ENCODE data around the gene P2RX5. TPM values are rescaled to one million over a fixed set of nuclear protein-coding genes. Genes with fewer than 3 reads are reported as not detected.
A peak's percentile ranks its signal among the peaks of the same experiment; 100 is the strongest.
"Not testable (repeated sequence)": the region's sequence is repeated elsewhere in the genome, so short reads cannot be mapped to it uniquely, and the experiment has no call there.

The P2RX5 gene, protein sequence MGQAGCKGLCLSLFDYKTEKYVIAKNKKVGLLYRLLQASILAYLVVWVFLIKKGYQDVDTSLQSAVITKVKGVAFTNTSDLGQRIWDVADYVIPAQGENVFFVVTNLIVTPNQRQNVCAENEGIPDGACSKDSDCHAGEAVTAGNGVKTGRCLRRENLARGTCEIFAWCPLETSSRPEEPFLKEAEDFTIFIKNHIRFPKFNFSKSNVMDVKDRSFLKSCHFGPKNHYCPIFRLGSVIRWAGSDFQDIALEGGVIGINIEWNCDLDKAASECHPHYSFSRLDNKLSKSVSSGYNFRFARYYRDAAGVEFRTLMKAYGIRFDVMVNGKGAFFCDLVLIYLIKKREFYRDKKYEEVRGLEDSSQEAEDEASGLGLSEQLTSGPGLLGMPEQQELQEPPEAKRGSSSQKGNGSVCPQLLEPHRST
- 26.3 TPM for polyA plus RNA-seq (ENCODE audit: insufficient read length)

DNA sequence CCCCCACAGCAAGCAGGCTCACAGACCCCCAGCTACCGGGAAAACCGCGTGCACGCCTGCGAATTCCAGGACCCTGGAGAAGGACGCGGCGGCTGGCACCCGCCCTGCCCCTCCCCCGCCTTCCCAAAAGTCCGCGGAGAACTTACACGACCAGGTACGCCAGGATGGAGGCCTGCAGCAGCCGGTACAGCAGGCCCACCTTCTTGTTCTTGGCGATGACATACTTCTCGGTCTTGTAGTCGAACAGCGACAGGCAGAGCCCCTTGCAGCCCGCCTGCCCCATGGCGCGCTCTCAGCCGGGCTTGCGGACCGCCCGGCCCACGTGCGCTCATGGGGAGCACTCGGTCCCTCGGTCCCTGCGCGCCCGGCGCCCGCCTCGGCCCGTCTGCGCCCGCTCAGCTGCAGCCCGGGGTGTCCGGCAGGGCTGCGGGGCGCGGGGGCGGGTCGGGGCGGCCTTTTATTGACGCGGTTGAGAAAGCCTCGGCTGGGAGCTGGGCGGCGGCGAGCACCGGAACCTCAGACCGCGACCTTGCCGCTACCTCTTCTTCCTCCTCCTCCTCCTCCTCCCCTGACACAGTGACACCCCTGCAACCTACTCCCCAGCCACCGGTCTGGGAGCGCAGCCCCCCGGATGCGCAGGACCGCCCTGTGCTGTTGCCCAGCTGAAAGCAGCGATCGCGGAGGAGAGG is at the start of gene P2RX5:
TSS of gene P2RX5 (minus strand) at position 433 of the 689 bp plus-strand sequence. CDS start at position 283, 150 bp downstream.
- no peak for DNase-seq (ENCODE audit: low read depth)

DNA sequence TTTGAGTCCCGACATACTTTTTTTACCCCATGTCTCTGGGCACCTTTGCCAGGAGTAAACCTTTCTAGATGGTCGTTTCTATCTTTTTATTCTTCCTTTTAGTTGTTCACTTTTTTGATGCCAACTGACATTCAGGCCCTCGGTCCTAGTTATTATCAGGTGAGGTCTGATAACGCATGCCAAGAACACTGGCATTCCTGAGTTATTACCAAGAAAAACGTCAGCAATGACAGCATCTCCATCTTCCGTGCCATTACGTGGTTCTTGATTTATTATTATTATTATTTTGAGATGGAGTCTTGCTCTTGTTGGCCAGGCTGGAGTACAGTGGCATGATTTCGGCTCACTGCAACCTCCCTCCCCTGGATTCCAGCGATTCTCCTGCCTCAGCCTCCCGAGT is 49.1 kb upstream of the P2RX5 start:
- no peak for DNase-seq (ENCODE audit: low read depth)

DNA sequence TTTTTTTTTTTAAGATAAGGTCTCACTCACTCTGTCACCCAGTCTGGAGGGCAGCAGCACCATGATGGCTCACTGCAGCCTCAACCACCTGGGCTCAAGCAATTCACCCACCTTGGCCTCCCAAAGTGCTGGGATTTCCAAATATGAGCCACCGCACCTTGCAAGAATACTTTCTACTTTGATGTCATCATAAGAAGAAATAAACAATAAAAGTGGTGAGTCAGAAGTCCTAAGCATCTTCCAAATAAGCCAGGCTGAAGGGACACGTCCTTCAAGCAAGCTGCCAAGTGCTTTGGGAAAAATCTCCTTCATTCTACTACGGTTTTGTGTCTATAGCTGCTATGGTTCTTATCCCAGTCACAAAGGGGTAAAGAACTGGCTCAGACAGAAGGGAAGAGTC is 48.1 kb upstream of the P2RX5 start:
- DNase-seq (ENCODE audit: low read depth) = no peak

DNA sequence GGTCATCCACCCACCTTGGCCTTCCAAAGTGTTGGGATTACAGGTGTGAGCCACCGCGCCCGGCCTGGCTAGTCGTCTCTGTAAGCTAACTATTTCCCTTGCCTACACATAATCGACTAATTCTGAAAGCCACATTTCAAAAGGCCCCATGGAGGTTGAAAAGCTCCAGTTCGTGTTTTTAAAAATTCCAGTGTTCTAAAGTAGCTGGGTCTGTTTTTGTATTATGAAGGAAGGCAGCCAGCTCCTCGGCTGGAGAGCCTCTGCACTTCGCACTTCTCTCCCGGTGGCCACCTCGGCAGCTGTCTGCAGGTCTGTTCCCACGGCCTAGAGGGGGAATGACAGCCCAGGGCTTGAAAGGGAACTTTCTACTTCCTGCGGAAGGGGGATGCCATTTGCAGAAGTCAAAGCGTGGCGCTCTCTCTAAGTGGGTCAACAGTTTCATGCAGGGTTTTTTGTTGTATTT is 44.7 kb upstream of the P2RX5 start:
- DNase-seq (ENCODE audit: low read depth) = no peak

DNA sequence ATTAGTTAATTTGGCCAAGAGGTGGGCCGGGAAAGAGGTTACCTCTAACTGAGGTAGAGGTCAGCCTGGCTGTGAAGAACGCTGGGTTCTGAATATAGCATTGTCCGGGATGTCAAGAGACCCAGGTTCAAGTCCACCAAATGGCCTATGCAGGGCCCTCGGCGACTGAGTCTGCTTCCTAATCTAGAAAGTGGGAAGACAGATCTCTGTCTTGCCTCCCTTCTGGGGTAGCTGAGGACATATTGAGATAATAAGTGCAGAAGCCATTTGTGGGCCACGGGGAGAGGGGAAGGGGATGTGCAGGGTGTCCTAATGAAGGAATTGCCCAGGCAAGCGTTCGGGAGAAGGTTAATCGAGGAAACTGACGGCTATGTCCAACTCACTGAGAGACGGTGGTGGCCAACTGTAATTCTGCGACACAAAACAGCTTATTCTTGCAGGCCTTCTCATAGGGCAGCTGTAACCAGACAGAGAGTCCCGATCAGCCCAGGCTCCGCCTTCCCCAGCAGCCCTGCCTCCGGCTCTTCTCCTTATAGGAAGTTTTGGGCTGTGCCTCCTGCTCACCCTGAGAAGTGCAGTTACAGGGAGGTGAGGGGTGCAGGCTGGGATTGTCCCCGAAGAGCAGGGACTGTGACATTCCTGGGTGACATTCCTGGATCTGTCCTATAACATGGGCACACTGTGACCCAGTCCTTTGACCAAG is 43.6 kb upstream of the P2RX5 start:
- no peak for DNase-seq (ENCODE audit: low read depth)

DNA sequence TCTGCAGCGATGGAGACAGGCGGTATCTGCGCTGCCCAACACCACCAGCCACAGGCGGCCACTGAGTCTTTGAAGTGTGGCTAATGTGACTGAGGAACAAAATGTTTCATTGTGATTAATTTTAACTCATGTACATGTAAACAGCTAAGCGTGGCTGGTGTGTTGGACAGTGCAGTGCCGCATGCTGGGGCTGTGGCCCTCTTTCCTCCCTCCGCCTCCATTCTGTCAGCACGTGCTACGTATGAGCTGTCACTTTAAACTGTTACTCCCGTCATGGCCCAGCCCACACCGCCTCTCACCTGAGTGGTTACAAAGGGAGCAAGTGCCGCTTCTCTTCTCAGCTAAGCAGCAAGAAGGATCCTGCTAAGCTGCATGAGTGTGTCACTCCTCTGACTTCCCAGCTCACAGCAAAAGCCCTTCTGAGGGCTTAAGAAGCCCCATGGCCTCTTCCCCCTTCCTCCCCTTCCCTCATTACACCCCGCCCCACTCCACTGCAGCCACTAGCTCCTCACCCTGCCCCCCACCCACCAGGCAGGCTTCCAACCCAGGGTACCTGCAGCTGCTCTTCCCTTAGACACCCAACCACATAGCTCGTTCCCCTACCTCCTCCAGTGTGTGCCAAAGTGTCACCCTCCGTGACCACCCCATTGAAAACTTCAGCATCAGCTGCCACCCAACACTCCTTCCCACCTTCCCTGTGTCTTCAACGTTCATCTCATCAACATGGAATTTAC is 42.8 kb upstream of the P2RX5 start:
- no peak for DNase-seq (ENCODE audit: low read depth)

DNA sequence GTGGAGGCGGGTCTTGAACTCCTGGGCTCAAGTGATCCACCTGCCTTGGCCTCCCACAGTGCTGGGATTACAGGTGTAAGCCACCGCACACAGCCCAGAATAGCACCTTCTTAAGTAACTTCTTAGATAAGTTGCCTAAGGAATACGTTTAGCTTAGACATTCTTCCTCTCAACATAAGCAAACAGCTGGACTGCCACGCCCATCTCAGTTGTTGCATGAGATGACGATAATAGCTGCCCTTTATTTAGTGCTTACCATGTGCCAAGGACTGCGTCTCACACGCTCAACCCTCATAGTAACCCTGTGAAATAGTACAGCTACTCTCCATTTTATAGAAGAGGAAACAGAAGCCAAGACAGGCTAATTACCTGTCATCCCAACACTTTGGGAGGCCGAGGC is 39.6 kb upstream of the P2RX5 start:
- no peak for DNase-seq (ENCODE audit: low read depth)

DNA sequence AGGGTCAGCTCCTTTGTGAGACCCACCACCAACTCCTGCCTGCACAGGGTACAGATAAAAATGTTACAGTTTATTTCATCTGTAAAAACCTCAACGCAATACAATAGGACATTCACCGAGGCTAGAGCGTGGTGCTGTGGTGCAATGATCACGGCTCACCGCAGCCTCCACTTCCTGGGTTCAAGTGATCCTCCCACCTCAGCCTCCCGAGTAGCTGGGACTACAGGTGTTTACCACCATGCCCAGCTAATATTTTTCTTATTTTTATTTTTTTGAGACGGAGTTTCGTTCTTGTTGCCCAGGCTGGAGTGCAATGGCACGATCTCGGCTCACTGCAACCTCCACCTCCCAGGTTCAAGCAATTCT is 38.9 kb upstream of the P2RX5 start:
- DNase-seq (ENCODE audit: low read depth) = not testable (repeated sequence)

DNA sequence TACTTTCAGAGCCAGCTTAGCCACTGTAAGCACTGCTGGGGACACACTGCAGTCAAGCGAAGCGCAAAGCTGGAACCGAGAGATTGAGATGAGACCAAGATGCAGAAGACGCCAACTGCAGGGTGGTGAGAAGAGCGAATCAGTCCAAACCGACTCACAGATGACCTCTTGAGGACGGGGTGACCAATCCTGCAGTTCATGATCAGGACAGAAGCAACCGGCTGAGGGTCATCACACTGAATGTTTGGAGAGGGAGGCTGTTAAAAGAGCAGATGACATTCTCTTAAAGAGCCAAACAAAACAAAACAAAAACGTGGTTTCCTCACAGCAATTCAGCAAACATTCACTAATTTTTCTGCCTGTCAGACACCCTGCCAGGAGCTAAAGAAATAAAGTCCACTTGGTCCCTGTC is 36.3 kb upstream of the P2RX5 start:
- no peak for DNase-seq (ENCODE audit: low read depth)

DNA sequence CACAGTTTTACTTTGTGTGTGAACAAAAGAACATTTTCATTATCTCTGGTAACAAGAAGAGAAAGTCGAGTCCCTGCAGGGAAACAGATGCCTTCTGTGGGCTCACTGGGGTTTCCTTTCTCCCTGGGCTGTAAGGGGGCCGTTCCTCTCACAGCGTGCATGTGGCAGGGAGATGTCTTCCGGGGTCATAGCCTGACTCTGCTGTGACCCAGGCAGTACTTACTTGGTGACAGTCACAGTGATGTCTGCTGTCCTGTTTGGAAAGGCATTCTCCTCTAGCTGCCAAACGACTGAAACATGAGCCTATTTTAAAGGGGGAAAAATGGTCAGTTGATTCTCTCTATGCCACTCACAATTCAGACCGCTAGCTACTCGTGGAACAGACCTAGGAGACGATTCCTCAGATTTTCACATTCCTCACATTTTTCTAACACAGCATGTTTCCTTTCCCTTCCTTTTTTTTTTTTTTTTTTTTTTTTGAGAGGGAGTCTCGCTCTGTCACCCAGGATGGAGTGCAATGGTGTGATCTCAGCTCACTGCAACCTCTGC is 35.0 kb upstream of the P2RX5 start:
- DNase-seq (ENCODE audit: low read depth) = no peak

DNA sequence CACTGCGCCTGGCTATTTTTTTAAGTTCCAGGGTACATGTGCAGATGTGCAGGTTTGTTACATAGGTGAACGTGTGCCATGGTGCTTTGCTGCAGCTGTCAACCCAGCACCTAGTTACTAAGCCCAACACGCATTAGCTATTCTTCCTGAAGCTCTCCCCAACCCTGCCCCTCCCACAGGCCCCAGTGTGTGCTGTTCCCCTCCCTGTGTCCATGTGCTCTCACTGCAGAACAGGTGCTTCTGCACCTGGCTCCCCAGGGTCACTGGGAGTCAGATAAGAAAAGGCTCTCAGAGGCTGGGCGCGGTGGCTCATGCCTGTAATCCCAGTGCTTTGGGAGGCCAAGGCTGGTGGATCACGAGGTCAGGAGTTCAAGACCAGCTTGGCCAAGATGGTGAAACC is 33.9 kb upstream of the P2RX5 start:
- DNase-seq (ENCODE audit: low read depth) = no peak

DNA sequence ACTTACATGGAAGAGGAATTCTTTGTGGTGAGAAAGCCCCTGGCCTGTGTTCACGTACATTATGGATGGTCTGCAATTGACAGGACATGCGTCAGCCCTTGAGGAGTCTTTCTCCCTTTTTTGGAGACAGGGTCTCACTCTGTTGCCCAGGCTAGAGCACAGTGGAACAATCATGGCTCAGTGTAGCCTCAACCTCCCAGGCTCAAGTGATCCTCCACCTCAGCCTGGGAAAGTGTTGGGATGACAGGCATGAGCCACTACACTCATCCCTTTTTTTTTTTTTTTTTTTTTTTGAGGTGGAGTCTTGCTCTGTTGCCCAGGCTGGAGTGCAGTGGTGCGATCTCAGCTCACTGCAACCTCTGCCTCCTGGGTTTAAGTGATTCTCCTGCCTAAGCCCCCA is 32.1 kb upstream of the P2RX5 start:
- not testable (repeated sequence) for DNase-seq (ENCODE audit: low read depth)

DNA sequence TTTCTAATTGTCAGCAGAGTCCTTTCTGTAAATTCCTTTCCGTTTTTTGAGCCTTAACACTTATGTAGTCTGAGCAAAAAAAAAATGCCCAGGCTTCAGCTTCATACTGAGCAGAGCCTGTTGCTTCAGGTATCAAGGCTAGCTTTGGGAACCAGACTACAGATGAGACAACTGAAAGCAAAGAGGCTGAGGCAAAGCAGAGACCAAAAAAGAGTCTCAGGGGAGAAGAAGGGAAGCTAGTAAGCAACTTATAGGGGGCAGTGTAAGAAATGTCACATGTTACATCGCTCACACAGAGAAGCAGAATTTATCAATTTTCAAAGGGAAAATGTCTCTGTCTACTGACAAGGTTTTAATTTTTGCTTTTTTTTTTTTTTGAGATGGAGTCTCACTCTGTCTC is 31.1 kb upstream of the P2RX5 start:
- DNase-seq (ENCODE audit: low read depth) = no peak

DNA sequence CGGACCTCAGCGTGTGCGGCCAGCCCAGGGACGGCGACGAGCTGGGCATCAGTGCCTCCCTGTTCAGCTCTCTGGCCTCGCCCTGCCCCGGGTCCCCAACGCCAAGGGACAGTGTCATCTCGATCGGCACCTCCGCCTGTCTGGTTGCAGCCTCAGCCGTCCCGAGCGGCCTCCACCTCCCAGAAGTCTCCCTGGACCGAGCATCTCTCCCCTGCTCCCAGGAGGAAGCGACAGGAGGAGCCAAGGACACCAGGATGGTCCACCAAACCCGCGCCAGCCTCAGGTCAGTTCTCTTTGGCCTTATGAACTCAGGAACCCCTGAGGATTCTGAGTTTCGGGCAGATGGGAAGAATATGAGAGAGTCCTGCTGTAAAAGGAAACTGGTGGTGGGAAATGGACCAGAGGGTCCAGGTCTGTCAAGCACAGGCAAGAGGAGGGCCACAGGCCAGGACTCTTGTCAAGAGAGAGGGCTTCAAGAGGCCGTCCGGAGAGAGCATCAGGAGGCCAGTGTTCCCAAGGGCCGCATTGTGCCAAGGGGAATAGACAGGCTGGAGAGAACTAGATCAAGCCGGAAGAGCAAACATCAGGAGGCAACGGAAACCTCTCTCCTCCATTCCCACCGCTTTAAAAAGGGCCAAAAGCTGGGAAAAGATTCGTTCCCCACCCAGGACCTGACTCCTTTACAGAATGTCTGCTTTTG is 28.6 kb upstream of the P2RX5 start:
- DNase-seq (ENCODE audit: low read depth) = no peak

DNA sequence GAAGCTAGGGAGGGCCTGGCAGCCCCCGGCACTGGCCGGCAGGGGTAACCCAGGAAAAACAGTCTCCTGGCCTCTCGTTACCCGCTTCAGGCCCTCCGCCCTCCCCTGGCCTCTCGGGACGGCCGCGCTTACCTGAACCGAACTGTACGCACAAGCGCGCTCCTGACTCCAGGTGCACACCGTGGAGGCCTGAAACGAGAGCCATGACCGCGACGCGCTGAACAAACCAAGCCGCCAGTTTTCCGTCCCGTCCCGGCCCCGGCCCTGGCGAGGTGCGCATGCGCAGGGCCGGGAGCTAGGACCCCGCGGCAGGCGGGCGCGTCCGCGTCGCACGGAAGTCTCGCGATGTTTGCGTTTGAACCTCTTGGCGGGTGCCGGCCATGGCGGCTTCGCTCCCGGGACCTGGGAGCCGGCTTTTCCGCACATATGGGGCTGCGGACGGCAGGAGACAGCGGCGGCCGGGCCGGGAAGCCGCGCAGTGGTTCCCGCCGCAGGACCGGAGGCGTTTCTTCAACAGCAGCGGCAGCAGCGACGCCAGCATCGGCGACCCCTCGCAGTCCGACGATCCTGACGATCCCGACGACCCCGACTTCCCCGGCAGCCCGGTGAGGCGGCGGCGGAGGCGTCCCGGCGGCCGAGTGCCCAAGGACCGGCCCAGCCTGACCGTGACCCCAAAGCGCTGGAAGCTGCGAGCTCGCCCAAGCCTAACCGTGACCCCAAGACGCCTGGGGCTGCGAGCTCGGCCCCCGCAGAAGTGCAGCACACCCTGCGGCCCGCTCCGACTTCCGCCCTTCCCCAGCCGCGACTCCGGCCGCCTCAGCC is 27.8 kb upstream of the P2RX5 start, which contains the start of gene HASPIN:
TSS of gene HASPIN (plus strand) at position 348 of the 822 bp plus-strand sequence. CDS start at position 381, 33 bp downstream.
- peak; percentile 80 for DNase-seq (ENCODE audit: low read depth)

DNA sequence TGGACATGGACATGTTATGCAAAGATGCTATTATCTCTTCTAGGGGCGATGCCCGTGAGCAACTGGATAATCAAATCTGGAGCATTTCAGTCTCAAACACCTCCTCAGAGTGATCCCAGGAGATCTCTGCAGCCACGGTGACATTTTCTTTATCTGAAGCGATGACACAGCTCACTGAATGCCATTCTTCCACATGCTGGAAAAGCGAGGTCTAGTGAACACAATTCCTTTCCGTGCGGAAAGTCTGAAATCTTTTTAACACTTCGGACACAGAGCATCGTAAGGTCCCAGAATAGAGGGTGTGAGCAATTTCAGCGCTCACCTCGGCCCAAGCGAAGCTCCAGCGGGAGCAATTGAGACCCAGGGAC is 27.2 kb upstream of the P2RX5 start:
- no peak for DNase-seq (ENCODE audit: low read depth)

DNA sequence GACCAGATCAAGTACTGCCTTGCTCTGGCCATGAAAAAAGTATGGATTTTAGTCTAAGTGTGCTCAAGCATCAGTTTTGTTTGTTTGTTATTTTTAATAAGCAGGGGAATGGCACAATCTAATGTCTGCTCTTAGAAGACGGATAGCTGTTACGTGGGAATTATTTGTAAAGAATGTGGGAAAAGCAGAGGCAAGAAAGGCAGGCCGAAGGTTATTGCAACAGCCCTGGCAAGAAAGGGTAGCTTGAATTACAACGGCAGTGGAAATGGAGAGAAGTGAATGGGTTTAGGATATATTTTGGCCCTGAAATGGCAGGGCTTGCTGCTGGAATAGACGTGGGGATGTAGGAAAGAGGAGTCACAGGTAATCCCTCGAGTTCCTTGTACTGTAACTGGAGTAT is 26.8 kb upstream of the P2RX5 start:
- DNase-seq (ENCODE audit: low read depth) = no peak

DNA sequence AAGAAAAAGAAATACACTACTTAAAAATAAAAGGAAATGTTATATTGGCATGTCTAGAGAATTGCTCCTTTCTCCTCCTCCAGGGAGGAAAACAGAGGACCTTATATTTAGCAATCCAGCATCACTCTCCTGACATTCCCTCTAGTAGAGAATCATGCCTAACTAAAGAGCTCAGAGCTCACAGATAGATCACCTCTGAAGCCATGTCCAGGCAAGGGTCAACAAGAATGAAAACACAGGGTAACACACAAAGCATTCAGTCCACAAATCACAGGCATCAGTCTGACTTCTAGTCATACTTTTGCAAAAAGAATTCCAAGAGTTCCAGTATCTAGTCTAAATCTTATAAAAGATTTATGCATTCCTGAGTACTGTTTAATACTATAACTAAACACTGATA is 23.3 kb upstream of the P2RX5 start:
- no peak for DNase-seq (ENCODE audit: low read depth)

DNA sequence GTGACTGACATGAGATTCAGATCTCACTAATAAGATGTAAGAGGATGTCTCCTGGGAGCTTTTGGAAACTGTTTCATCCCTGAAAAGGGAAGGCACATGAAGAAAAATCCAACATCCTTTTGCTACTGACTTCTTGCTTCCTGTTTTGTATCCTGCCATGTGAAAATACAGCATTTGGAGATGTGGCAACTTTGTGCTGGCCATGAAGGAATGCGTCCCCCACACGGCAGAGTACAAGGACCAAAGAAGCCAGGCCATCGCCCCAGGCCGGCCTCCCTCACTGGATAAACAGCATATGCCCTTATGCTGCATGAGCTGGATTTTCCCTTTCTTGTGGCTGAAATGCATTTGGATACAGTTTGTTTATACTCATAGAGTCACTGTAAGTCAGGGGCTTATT is 22.2 kb upstream of the P2RX5 start:
- no peak for DNase-seq (ENCODE audit: low read depth)

DNA sequence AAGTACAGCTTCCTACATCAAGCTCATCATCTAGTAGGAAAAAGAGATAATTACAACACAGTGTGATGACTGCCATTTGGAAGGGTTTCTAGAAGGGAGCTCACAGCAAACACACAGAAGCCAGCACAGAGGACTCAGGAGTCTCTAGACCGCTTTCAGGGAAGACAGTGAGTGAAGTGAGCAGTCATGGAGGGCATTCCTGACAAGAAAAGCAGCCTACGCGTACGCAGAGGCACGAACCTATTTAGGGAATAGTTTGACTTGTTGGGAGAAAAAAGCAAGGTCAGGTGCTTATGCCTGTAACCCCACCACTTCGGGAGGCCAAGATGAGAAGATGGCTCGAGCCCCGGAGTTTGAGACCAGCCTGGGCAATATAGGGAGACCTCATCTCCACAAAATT is 19.3 kb upstream of the P2RX5 start:
- no peak for DNase-seq (ENCODE audit: low read depth)

All from forelimb muscle (tissue), 1 donor.